GM21723 (cell line): ENCODE data around the gene PPM1M.

ENCODE experiments used
- ATAC-seq: cut with Tn5 transposase; IDR thresholded peaks from one replicate; pipeline ENCODE4 v1.9.1; 2021; ENCODE audit warnings: mild to moderate bottlenecking, moderate library complexity; ENCODE audit not compliant: unreplicated experiment

The PPM1M gene

GRCh38 chr3:52245322-52246263 lies at the start of gene PPM1M:
TSS of gene PPM1M (plus strand) at chr3:52245759. CDS start at chr3:52245825, 66 bp downstream.
- peak; percentile 41 for ATAC-seq

- no peak for ATAC-seq
These were observed 49.7 kb upstream of the PPM1M start for GRCh38 chr3:52195823-52196331.

GRCh38 chr3:52196977-52197376 lies 48.6 kb upstream of the PPM1M start:
- ATAC-seq = no peak

DNA sequence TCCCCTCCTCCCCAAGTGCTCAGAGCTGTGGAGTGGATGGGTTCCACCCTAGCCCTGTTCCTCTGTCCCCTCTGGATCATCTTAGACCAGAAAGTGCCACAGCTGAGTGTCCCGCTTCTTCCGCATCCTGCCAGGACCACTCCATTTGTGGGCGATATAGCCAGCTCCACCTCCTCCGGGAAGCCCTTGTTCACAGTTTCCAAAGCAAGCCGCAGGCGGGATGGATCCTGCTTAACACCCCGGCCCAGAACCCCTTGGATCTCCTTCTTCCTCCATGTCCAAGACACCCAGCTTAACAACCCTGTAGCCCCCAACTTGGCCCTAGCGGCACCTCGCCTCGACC lies 48.1 kb upstream of the PPM1M start:
- ATAC-seq = no peak

DNA sequence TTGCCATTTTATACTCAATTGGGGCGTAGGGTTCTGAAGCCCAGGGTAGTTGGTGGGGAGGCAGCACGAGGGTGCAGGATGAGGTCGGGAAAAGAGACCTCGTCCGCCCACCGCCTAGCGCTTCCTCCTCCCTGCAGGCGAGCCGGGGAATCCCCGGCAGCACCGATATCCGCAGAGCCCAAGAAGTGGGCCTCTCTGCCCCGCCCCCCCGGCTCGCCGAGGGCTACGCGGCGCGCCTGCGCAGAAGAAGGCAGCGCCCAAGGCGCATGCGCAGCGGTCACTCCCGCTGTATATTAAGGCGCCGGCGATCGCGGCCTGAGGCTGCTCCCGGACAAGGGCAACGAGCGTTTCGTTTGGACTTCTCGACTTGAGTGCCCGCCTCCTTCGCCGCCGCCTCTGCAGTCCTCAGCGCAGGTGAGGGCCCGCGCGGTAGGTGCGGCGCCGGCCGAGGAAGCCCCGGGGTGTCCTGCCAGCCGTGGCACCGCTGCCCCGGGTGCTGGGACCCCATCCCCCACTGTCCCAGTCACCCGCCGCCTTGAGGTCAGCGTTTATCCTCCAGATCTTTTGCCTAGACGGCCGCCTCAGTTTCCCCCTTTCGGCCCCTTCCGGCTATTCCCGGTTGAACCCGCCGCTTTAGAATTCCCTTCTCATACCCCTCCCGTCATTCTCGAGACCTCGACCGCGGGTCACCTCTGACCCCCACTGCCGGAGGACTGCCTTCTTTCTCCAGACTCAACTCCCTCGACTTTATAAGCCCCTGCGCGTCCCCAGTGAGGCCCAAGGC lies 47.5 kb upstream of the PPM1M start, which contains the start of gene ALAS1:
ALAS1 (plus strand) TSS at position 319 of the 784 bp plus-strand sequence. CDS start 1,082 bp downstream, outside the sequence.
- peak; percentile 72 for ATAC-seq

- no peak for ATAC-seq
These were observed 46.6 kb upstream of the PPM1M start for GRCh38 chr3:52198643-52199608.

DNA sequence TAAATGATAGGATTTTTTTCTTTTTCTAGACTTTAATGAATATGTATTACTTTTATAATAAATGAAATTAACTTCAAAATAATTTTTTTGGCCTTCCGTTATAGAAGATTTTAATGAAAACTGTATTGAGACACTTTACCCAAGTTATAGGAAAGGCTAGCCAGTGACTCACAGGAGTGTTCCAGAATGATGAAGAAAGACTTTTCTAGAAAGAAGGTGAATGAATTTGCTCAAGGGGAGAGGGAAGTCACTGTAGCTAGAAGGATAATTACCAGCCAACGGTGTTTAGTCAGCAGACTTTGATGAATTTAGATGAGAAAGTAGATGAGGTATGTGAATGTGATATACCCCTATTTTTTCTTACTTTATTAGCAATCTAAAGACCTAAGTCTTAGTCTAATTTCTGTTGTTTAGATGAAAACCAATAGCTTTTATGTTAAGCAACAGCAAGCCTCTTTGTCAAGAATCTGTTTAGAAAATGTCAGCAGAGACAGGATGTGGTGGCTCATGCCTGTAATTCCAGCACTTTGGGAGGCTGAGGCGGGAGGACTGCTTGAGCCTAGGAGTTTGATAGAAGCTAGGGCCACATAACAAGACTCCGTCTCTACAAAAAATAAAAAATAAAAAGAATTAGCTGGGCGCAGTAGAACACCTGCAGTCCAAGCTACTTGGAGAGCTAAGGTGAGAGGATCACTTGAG lies 44.4 kb upstream of the PPM1M start:
- ATAC-seq = no peak

GRCh38 chr3:52202384-52203077 lies 43.0 kb upstream of the PPM1M start:
- no peak for ATAC-seq

GRCh38 chr3:52203701-52204100 lies 41.9 kb upstream of the PPM1M start:
- no peak for ATAC-seq

DNA sequence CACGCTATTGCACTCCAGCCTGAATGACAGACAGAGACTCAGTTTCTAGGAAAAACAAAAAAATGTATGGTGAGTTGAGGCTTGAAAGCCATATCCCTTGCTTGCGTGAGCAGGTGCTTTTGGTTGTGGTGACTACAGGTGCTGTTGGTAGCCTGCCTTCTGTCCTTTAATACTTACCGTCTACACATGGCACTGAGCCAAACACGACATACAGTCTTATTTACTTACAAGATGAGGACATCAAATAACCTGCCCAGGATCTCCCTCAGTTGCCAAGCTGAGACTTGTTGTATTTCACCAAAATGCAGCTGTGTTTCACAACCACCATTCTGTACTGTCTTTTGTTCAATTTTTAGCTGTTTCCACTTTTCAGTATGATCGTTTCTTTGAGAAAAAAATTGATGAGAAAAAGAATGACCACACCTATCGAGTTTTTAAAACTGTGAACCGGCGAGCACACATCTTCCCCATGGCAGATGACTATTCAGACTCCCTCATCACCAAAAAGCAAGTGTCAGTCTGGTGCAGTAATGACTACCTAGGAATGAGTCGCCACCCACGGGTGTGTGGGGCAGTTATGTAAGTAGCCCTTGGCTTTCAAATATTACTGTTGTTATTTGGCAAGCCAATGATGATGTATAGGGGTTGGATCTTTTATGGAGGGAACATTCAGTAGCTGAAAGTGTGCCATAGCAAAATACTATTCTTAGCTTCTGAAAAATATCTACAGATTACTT lies 41.1 kb upstream of the PPM1M start:
- ATAC-seq = no peak

DNA sequence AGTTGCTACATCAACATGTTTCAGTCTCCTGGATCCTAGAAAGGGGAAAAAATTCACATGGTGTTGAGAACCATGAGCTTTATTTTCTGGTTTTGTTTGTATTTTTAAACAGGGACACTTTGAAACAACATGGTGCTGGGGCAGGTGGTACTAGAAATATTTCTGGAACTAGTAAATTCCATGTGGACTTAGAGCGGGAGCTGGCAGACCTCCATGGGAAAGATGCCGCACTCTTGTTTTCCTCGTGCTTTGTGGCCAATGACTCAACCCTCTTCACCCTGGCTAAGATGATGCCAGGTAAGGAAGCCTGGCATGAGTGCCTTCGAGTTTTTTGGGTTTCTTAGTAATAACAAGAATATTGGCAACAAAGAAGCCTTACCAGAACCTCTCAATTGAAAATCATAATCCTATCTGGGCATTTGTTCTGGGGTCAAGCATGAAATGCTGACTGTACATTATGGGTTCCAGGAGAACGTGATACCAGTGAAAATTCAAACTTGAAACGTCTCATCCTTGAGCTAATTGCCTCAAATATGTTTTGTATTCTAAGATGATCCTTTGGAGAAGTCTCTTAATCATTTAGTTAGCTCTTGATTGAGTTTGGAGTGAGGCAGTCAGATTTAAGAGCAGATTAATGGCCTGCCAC lies 39.7 kb upstream of the PPM1M start:
- ATAC-seq = no peak

GRCh38 chr3:52208556-52208955 lies 37.0 kb upstream of the PPM1M start:
- ATAC-seq = no peak

DNA sequence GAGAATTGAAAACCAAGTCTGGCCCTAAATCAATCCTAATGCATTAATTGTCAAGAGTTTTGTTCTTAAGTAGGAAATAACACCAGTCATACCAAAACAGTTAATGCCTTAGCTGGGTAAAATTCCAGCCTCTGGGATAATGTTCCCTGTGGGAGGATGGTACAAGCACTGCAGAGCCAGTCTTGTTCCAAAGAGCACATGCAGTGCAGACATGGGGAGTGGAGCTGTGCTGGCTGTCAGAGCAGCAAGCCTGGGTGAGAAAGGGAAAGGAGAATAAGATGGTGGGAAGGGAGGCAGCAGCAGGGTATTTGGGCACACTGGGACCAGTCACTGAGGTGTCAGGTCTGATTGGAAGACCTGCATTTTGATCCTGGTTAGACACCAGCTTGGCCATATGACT lies 35.5 kb upstream of the PPM1M start:
- ATAC-seq = no peak

GRCh38 chr3:52210550-52211046 lies 35.0 kb upstream of the PPM1M start:
- no peak for ATAC-seq

DNA sequence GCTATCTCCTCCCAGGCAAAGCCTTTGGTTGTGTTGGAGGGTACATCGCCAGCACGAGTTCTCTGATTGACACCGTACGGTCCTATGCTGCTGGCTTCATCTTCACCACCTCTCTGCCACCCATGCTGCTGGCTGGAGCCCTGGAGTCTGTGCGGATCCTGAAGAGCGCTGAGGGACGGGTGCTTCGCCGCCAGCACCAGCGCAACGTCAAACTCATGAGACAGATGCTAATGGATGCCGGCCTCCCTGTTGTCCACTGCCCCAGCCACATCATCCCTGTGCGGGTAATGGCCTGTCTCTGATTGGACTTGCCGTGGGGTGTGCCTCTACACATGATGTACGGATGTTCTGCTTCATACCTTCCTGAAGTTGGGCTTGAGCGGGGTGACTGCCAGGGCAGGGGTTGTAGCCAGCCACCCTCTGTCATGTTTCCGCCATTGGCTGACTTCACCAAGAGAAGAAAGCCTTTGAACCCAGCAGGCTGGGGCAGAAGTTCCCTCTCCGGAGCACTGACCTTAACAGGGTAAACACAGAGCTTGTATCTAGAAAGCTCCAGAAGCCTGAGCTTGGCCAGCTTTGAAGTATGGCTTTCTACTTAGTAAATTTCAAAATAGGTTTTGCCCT lies 34.2 kb upstream of the PPM1M start:
- ATAC-seq = no peak

- no peak for ATAC-seq
These were observed 32.6 kb upstream of the PPM1M start for GRCh38 chr3:52213005-52213404.

GRCh38 chr3:52213901-52214300 lies 31.7 kb upstream of the PPM1M start:
- no peak for ATAC-seq
